Mesenteric fat pad (tissue), 1 donor: ENCODE results near the gene RETNLB. TPM values are rescaled to one million over a fixed set of nuclear protein-coding genes. Genes with fewer than 3 reads are reported as not detected.

Source experiments
- DNase-seq: peaks from one replicate; pipeline ENCODE4 v3.0.0-alpha.2; 2020; ENCODE audit warnings: low spot score
- long read RNA-seq: library from polyadenylated mRNA; unstranded; transcript quantifications from one replicate; pipeline ENCODE4 v2.0.0, GENCODE V29; 2020
- total RNA-seq: library from RNA; stranded (reverse); fragmentation: NEBNext Ultra II Directional; extraction: Animal tissue kit (Norgen Biotek cat#: 25700); gene quantifications from one replicate; pipeline ENCODE4 v1.2.1, GENCODE V29; 2021
- donor health status: DM: yes; HTN: yes; CAD: no.

RETNLB gene, protein sequence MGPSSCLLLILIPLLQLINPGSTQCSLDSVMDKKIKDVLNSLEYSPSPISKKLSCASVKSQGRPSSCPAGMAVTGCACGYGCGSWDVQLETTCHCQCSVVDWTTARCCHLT
- total RNA-seq, result not detected
- long read RNA-seq, result 0 reads

DNA sequence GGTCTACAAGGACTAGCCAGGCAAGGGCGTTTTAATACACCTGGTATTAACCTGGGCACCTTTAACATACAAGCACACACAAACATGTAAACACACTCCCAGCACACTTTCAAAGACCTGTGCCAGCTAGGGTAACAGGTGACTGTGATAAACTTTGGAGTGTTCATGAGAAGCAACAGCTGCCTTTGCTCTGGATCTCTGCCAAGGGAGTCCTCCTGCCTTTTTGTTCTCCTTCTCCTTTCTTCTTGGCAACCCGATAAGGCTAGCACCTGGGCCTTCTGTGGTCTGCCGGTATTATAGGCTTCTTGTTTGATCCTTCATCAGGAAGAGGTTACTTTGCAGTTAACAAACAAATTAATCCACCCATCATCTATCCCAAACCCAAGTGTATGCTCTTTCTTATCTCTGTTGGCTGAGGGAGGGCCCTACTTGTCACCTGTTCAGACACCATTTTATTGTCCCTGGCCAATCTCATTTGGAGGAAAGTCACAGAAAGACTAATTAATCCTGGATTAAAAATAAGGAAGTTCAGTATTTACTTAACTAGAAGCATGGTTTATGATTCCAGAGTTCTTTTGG lies at the start of gene RETNLB:
RETNLB (minus strand) TSS at position 7 of the 579 bp plus-strand sequence. CDS start 225 bp downstream, outside the sequence.
- DNase-seq, result no peak

DNA sequence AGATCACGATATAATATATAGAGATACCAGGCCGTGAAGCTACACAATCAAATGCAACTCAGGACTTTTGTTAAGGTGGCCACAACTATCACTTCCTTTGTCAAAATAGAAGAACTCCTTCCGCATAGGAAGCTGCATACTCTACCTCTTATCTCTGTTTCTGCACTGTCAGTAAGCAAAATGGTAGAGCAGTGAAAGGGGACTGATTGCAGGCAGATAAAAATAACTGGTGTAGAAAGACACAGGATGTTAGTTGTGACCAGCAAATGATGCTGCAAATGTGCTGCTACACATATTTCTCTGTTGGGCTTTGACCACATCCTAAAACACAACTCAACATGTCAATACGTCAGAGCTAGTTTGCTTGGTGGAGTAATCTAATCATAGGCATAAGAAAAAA lies 49.1 kb upstream of the RETNLB start:
- no peak for DNase-seq

DNA sequence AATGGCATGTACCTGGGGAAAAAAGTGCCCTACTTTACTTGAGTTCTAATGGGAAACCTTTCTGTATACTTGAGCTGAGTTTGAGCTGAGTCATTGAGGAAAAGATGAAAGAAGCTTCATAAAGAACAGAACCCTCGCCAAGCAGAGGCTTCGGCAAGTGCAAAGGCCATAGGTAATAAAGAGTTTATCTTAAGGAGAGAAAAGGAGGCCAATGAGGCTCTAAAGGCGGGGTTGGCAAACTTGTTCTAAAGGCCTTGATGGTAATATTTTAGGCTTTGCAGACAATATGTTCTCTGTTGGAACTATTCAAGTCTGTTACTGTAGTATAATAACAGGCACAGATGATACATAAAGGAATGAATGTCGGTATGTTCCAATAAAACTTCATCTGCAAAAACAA lies 47.8 kb upstream of the RETNLB start:
- DNase-seq, result no peak

DNA sequence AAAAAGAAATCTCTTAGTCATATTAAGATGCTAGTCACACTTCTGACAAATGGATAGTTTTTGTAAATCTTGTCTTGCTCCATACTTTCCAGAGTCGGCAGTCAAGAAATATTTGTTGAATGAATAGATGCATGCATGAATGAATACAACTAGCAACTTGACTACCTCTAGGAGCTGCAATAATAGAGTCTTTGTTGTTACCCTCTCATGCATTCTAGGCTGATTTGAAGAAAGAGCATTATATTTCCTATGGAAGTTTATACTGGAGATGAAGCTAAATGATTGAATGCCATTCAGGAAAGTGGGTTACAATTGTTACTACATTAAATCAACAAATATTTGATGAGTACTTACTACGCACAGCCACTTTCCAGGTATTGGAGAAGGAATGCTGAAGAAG lies 47.2 kb upstream of the RETNLB start:
- DNase-seq, result no peak

DNA sequence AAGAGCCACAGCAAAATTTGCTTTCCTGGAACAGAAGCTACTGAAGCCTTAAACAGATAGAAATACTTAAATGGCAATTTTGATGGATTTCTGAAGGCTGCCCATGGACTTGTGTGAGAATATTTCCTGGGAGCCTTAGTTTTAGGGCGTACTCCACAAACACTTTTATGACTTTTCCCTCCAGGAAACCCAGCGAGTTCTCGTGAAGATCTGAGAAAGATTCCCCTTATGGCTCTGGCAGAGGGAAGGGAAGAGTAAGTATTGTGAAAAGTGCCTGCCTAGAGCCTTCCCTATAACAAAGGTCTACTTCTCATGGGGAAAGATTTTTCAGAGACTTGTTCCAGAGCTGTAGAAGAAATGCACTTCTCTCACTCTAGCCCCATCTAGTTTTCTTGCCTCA lies 34.3 kb upstream of the RETNLB start:
- DNase-seq, result no peak

DNA sequence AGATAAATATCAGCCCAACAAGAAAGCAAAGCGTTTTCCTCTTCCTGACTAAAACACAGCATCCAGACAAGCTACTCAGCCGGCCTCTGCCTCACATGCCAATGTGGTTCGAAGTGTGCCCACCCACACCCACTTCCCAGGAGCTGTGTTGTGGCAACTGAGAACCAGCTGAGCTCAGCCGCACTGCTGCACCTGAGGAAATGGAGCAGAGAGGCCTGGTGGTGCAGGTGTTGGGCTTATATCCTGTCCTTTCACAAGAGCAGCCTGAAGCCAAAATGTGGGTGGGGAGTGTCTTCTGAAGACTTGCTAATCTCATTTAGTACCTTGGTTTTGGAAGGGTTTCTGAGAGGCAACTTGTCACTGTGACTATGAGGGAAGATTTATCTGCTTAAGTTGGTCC lies 23.0 kb upstream of the RETNLB start:
- DNase-seq, result no peak

DNA sequence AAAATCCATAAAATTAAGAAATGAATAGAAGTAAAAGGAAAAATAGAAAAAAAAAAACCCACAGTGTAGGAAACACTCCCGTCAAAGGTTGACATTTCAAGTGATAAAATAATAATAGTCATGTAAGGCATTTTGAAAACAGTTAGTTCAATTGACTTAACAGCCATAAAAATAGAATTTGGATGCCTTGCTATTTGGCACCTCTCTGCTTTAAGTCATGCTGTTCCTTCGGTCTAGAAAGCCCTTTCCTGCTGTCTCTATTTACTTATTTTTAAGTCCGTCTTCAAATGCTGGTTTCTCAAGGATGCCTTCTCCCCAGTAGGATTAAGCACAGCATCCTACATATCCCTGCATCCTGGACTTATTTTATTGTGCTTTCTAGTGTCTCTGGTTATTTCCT lies 22.3 kb upstream of the RETNLB start:
- no peak for DNase-seq

DNA sequence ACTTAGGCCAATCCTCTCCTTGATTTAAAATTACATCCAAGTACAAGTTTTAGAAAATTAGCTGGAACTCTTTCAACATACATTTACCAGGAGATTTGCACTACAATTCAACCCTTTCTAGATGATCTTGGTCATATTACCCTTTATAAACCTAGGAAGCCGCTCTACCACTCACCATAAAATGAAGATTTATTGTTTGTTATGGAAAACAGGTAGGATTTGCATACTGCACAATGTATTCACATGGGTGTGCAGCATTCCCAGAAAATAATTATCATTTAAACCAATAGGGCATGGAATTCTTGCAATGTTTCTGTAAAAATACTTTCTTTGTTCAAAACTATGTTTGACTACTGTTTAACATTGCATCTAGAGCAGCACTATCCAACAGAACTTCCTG lies 18.4 kb upstream of the RETNLB start:
- no peak for DNase-seq

DNA sequence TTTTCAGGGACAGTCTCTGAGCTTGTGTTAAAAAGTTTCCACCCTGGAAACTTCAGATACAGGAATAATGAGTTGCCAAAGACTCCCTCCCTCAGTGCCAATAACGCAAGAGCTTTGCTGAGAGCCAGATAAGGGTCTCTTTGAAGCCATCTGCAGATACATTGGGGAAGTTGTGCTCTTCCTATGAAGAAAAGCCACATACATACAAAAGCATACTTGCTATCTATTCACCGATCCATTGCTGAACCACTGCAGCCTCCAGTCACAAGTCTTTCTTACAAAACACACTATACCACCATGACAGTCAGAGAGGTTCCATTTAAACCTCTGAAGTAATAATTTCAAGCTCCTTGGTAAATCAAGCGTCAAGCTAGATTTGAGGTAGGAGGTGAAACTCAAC lies 10.0 kb upstream of the RETNLB start:
- DNase-seq, result no peak

DNA sequence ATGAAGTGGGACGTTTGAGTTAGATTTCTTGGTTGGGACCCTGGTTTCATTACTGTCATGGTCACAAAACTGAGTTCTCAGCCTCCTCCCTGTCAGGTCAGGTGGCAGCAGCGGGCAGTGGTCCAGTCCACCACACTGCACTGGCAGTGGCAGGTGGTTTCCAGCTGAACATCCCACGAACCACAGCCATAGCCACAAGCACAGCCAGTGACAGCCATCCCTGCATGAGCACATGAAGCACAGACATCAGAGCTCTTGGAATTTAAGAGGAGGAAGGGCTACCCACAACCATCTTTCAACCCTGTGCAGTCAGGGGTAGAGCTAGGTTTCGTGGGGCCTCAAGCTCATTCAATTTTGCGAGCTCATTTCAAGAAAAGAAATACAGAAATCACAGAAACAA lies 1.5 kb downstream of the RETNLB start:
- DNase-seq, result no peak

DNA sequence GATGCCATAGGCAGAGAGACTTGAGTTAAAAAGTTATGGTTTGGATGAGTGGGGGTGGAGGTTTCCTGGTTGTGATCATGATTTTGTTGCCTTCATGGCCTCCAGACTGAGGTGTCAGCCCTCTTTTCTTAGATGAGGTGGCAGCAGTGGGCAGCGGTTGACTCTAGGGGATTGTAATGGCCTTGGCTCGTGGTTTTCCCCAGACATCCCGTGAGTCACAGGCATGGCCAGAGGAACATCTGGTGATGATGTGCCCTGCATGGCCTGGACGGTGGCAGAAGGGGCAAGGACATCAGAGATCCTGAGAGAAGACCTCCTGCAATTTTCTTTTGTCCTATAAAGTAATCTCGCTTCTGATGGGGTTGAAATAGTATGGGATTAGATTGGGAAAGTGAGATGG lies 12.4 kb downstream of the RETNLB start:
- DNase-seq, result no peak

DNA sequence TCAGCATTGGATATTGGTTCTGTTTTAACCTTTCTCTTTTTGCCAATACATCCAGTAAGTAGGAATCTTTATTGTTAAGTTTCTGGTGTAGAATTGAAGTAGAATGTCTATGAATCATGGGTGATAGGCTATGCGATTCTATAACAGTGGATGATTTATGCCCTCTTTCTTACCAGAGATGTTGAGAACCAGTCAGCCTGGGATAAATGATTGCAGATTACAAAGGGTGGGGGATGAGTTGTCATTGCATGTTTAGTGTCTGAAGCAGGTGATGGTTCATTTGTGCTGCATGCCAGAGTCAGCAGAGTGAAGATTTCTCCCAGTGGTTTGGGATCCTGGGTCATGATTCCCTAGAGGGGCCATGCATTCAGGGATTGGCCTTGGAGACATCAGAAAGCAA lies 14.3 kb downstream of the RETNLB start:
- no peak for DNase-seq

DNA sequence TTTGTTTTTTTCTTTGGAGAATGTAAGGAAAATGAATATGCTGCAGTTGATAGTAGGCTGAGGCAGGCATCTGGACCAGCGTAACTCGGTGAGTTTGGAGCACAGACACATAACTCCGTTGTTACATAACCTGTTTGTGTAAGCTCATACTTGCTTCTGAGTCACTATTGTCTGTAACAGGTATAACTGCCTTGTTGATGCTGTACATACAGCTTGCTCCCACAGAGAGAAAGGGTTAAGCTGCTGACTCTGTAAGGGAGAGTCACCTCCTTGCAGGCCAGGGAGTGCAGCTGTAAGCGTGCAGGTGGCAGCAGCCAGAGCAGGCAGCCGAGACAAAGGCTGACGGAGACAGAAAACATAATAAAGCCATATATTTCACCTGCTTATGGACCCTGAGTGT lies 20.4 kb downstream of the RETNLB start:
- no peak for DNase-seq

DNA sequence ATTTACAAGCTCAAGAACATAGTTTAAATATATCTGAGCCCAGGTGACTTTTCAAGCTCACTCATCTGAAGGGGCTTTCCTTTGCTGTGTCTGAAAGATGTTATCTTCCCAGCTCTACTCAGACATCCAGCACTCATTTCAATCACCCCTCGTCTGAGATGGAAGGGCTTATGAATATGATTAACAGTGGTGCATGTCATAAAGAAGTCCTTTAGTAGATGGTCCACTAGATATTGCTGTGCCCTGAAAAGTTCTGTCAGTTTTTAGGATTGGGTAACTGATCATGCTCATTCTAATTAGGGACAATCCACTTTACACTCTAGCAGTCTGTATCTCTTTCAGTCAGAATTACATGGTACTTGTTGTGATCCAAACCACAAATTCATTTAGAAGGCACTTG lies 28.3 kb downstream of the RETNLB start:
- DNase-seq, result no peak

DNA sequence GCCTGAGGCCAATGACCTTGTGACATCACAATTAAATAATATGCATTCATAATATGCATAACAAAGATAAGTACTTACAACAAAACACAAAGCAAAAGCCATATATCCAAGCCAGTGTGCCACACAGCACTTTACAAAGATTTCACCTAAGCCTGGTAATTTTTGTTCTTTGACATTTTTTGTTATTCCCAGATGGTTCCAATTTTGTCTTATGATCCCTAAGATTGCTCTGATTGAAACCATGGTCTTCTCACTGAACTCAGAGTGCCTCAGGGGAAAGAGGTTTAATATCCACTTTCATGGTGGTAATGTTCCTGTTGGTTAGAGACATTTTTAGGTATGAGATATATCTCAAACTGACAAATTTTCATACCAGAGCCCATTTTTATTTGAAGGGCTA lies 29.1 kb downstream of the RETNLB start:
- no peak for DNase-seq

DNA sequence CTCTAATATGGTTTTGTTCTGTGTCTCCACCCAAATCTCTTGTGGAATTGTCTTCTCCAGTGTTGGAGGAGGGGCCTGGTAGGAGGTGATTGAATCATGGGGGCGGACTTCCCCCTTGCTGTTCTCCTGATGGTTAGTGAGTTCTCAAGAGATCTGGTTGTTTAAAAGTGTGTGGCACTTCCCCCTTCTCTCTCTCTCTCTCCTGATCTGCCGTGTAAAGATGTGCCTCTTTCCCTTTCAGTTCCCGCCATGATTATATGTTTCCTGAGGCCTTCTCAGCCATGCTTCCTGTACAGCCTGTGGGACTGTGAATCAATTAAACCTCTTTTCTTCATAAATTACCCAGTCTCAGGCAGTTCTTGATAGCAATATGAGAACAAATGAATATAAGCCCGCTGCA lies 33.1 kb downstream of the RETNLB start:
- no peak for DNase-seq

DNA sequence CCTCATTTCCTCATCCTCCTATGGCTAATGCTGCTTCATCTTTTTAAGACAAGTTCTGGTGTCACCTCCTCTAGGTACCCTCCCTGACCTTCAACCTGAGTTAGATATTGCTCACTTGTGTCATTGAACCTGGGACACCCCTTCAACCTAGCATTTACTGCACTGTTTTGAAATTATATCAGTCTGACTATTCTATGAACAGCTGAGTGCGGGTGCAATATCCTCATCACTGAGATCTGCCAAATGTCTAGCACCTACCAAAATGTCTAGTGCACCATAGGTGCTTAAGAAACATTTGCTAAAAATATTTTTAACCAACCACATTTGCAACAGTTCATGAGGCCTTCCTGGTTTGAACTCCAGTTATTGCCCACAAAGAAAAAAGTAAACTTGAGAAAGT lies 34.5 kb downstream of the RETNLB start:
- DNase-seq, result no peak

DNA sequence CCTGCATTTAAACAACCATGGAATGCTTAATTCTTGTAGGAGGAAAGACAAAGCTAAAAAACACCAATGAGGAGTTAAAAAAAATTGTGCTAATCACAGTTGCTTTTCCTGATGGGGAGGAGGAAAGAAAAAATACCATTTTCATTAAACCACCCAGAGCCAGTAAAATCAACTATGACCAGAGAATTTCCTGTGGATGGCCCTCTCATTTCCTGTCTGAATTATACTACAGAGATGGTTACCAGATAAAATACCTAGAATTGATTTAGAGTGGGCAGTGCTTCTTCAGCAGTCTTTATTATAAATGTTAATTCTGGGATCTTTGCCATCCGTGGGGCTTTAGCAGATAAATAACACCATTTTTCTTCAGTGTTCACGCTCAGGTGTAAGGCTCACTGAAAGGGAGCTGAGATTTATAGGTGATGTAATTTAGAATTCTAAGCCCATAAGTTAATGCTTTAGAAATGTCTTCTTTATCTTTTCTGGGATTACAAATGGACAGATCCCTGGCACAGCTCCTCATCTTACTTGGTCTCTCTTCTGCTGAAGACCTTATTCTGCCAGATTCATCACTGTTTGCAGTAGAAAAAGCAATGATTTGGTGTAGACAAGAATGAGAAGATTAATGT lies 37.9 kb downstream of the RETNLB start:
- no peak for DNase-seq

DNA sequence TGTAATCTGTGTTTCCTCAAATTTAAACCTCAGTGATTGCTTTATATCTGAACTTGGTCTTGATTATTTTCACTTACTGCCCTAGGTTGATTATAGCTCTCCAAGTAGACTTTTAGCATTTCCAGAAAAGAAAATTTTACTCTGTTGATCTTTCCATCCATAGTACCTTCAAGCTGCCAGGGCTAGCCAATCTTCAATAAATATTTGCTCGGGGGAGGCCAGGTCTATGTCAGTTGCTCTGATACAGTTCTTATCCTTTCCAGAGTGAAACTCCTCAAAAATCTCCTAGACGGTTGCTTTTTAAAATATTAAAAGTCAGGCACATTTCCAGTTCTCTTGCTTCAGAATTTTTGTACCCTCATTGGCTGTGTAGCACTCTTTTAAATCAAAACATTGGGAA lies 38.8 kb downstream of the RETNLB start:
- no peak for DNase-seq

DNA sequence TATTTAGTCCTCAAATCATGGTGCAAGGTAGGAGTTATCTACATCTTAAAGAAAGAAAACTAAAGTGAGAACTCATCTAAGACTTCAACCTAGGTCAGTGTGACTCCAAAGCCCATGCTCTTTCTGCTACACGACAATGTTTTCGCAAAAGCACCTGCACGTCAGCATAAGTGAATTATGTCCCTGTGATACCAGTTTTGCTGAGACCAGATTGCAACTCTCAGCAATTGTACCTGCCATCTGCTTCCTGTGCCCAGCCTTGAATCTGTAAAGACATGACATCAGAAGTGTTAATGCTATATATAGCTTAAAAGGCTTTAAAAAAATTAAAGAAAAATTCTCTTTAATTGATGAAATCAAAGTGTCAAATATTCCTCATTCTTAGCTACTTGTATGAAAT lies 43.4 kb downstream of the RETNLB start:
- DNase-seq, result no peak

DNA sequence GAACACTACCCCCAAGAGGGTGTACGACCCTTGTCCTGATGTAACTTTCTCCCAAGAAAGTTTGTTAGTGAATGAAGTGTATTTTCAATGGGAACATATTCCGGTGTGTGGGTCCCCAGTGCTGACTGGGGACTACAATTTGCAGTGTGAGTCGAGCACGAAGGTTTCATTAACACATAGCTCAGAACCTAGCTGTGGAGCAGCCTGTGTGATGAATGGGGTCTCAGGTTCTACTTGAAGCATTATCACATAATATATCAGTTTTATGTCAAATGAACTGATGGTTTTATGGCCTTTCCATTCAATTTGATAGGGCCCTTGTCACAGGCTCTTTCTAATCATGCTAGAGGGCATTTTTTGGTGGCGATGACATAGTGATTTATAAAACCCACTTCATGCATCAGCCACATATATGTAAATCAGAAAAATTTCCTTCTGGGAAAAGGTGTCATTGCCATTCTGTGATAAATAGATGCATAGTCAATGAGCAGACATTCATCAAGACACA lies 44.1 kb downstream of the RETNLB start:
- DNase-seq, result no peak
